PFSK-1 (cell line): ENCODE data around the gene C2orf78.

ENCODE experiments used
- FOXP2 ChIP-seq: optimal IDR thresholded peaks from 2 replicates; pipeline ENCODE3; 2011; ENCODE audit warnings: borderline replicate concordance, control low read depth, inconsistent platforms; ENCODE audit not compliant: insufficient read depth; ENCODE audit errors: extremely low read length, extremely low read depth
- POLR2AphosphoS5 ChIP-seq: IDR thresholded peaks from 2 replicates; pipeline ENCODE4 v1.6.1; 2012; ENCODE audit warnings: low read depth, mild to moderate bottlenecking, control low read depth, low read length, moderate library complexity
- SIN3A ChIP-seq: IDR thresholded peaks from 2 replicates; pipeline ENCODE4 v1.6.1; 2012; ENCODE audit warnings: mild to moderate bottlenecking, low read length, moderate library complexity, borderline replicate concordance; ENCODE audit not compliant: insufficient read depth
- TAF1 ChIP-seq: IDR thresholded peaks from 2 replicates; pipeline ENCODE4 v1.6.1; 2012; ENCODE audit warnings: low read length, control low read depth, borderline replicate concordance; ENCODE audit not compliant: insufficient read depth
- TF ChIP-seq, protein P1 (sequence below), 2 experiments: IDR thresholded peaks; 2 replicates each; pipeline versions ENCODE4 v1.6.1 to v1.8.0; 2011 to 2012; ENCODE audit warnings: low read depth in 2 of 2, low read length in 2 of 2, control low read depth in 1 of 2, inconsistent platforms in 1 of 2, mild to moderate bottlenecking in 1 of 2, moderate library complexity in 1 of 2; ENCODE audit not compliant: insufficient read depth in 1 of 2

The C2orf78 gene

DNA sequence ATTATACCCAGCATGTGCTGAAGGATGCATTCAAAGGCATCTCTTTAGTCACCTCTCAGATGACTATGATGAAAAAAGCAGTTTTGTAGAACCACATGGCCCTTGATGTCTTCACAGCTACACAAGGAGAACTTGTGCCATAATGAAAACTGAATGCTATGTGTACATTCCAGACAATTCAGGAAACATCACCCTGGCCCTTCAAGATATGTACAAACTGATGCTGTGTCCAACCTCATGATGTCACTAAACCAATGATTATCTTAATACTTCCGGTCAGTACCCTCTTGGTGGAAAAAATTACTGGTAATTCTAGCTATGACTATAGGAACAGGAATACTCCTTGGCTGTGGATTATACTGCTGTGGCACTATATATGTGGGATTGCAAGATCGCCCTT, 24.1 kb upstream of the C2orf78 start:
- no peak for TF ChIP-seq SIN3A

DNA sequence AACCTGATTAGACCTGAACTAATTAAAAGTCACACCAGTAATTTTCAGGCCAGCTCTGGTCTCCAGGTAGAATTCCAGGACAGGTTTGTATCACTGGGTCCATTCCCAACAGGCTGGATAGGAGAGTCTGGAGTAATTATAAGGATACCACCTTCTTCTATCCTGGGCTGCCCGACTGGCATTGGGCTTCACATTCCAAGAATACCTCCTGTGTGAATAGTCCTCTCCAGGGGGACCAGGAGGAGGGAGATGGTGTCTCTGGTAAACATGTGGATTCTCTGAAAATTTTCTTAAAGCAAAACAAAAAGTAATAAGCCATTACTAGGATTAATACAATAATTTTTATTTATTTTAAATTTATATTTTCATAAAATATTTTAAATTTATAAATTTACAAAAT, 21.4 kb upstream of the C2orf78 start:
- TF ChIP-seq, protein P1, sequence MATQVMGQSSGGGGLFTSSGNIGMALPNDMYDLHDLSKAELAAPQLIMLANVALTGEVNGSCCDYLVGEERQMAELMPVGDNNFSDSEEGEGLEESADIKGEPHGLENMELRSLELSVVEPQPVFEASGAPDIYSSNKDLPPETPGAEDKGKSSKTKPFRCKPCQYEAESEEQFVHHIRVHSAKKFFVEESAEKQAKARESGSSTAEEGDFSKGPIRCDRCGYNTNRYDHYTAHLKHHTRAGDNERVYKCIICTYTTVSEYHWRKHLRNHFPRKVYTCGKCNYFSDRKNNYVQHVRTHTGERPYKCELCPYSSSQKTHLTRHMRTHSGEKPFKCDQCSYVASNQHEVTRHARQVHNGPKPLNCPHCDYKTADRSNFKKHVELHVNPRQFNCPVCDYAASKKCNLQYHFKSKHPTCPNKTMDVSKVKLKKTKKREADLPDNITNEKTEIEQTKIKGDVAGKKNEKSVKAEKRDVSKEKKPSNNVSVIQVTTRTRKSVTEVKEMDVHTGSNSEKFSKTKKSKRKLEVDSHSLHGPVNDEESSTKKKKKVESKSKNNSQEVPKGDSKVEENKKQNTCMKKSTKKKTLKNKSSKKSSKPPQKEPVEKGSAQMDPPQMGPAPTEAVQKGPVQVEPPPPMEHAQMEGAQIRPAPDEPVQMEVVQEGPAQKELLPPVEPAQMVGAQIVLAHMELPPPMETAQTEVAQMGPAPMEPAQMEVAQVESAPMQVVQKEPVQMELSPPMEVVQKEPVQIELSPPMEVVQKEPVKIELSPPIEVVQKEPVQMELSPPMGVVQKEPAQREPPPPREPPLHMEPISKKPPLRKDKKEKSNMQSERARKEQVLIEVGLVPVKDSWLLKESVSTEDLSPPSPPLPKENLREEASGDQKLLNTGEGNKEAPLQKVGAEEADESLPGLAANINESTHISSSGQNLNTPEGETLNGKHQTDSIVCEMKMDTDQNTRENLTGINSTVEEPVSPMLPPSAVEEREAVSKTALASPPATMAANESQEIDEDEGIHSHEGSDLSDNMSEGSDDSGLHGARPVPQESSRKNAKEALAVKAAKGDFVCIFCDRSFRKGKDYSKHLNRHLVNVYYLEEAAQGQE (IDR thresholded peaks at IDR 0.05; ENCODE audit: insufficient read depth in 1 of 2, low read depth in 2 of 2, low read length in 2 of 2), result no peak
- TF ChIP-seq POLR2AphosphoS5 (no peak), SIN3A (no peak), TAF1 (no peak), FOXP2 (no peak)

DNA sequence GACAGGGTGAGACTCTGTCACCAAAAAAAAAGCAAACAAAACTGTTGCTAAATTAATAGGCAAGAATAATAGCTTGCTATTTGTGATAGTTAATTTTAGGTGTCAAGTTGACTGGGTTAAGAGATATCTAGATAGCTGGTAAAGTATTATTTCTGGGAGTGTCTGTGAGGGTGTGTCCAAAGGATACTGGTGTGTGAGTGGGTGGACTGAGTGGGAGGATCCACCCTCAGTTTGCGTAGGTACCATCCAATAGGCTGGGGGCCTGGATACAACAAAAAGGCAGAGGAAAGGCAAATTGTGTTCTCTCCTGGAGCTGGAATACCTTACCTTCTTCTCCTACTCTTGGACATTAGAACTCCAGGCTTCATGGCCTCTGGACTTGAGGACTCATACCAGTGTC, 19.0 kb upstream of the C2orf78 start:
- no peak for TF ChIP-seq TAF1
- no peak for TF ChIP-seq FOXP2
- TF ChIP-seq, protein P1 (IDR thresholded peaks at IDR 0.05; ENCODE audit: insufficient read depth in 1 of 2, low read depth in 2 of 2, low read length in 2 of 2), result no peak
- TF ChIP-seq POLR2AphosphoS5, result no peak
- TF ChIP-seq SIN3A, result no peak

DNA sequence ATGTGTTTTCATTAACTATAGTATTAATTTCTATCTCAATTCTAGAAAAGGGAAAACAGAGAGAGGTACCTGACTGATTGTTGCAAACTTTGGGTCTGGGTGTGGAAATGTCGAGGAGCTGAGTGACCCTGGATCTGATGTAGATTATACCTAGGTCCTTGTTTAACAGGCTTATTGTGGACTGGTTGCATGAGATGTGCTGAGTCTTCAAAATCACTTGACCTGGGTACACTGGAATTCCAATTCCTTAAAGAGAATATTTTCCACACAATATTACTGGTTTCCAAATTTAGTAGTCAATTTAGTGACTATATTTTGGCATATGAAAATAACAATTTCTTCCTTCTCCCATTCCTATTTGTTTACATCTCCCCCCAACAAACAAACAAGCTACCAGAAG, 17.6 kb upstream of the C2orf78 start:
- TF ChIP-seq SIN3A, result no peak
- no peak for TF ChIP-seq TAF1
- TF ChIP-seq POLR2AphosphoS5, result no peak
- no peak for TF ChIP-seq FOXP2
- TF ChIP-seq, protein P1 (IDR thresholded peaks at IDR 0.05; ENCODE audit: insufficient read depth in 1 of 2, low read depth in 2 of 2, low read length in 2 of 2), result no peak

DNA sequence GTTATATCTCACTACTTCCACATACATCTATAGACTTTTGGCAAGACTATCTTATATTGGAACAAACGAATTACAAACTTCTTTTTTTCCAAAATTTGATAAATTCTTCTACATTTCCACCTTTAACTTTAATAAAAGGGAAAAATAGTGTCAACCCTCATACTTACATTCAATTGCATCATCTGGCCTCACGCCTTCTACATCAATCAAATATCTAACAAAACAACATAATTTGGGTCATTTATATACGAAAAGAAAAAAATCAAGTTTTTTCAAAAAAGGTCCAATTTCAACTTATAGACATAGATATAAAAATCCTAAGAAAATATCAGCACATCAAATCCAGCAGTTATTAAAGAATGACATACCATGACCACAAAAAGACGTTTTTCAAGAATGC, 17.0 kb upstream of the C2orf78 start:
- TF ChIP-seq SIN3A, result no peak
- TF ChIP-seq TAF1, result no peak
- no peak for TF ChIP-seq POLR2AphosphoS5
- TF ChIP-seq, protein P1 (IDR thresholded peaks at IDR 0.05; ENCODE audit: insufficient read depth in 1 of 2, low read depth in 2 of 2, low read length in 2 of 2), result no peak
- TF ChIP-seq FOXP2, result no peak
